Measurements from ENCODE around the gene INTS1.
"Not testable (repeated sequence)": the region's sequence is repeated elsewhere in the genome, so short reads cannot be mapped to it uniquely, and the experiment has no call there.

Gene INTS1

DNA sequence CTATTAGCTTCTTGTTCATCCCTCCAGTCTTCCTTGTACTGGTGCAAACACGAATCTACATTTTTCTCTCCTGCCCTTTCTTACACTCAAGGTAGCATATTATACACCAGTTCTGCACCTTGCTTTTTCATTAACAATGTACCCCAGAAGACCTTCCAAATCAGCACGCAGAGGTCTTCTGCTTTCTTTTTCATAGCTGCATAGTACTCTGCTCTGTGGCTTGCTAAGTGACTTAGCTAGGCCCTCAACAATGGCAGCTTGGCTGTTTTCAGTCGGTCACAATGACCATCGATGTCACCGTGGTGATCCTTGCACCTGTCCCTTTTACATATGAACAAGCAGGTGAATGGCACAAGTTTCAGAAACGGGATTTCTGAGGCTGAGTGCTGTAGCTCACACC is 21.2 kb upstream of the INTS1 start:
- TF ChIP-seq, protein P1, sequence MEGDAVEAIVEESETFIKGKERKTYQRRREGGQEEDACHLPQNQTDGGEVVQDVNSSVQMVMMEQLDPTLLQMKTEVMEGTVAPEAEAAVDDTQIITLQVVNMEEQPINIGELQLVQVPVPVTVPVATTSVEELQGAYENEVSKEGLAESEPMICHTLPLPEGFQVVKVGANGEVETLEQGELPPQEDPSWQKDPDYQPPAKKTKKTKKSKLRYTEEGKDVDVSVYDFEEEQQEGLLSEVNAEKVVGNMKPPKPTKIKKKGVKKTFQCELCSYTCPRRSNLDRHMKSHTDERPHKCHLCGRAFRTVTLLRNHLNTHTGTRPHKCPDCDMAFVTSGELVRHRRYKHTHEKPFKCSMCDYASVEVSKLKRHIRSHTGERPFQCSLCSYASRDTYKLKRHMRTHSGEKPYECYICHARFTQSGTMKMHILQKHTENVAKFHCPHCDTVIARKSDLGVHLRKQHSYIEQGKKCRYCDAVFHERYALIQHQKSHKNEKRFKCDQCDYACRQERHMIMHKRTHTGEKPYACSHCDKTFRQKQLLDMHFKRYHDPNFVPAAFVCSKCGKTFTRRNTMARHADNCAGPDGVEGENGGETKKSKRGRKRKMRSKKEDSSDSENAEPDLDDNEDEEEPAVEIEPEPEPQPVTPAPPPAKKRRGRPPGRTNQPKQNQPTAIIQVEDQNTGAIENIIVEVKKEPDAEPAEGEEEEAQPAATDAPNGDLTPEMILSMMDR (IDR thresholded peaks at IDR 0.05; ENCODE audit: insufficient read depth, missing control alignments), result no peak
- DNase-seq (ENCODE audit: insufficient read length, low spot score) (no peak), FAIRE-seq (no peak)

DNA sequence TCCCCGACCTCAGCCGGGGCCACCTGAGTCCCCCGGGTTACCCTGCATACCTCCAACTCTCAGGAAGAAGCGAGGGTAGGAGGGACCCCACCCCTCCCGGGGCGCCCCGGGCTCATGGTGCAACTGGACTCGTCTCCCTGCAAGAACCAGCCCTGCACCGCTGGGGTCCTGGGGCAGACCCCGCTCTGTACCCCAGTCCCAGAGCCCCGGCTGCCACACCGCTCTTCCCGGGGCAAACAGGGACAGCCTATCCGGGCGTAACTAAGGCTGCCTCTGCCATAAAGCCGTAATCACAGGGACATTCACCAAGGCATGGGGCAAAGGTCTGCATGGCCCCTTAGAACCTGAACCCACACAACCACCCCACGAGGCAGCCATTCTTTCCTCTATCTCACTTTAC is 19.7 kb upstream of the INTS1 start:
- TF ChIP-seq, protein P1 (IDR thresholded peaks at IDR 0.05; ENCODE audit: insufficient read depth, missing control alignments), result no peak
- no peak for FAIRE-seq
- no peak for DNase-seq (ENCODE audit: insufficient read length, low spot score)

DNA sequence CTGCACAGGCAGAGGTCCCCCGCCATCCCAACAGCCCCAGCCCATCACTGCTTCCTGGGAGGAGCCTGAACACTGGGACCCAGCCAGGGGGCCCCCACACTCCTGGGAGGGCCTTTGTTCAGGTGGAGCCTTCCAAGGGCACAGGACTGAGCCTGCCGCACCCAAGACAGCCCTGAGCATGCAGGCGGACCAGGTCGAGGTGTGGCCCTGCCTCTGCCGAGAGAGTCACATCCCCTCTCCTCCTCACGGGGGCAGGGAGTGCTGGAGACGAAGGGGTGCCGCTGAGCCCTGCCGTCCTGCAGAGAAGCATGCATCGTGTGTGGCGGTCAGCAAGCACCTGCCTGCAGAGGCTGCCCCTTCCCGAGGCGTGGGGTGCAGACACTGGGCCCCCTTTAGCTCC is 19.0 kb upstream of the INTS1 start:
- TF ChIP-seq, protein P1 (IDR thresholded peaks at IDR 0.05; ENCODE audit: insufficient read depth, missing control alignments), result no peak

DNA sequence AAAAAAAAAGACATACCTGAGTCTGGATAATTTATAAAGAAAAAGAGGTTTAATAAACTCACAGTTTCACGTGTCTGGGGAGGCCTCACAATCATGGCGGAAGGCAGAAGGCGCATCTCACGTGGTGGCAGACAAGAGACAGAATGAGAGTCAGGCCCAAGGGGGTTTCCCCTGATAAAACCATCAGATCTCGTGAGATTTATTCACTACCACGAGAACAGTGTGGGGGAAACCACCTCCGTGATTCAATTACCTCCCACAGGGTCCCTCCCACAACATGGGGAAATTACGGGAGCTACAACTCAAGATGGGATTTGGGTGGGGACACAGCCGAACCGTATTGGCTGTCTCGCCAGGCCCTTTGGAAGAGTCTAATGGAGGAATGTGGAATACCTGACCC is 17.3 kb upstream of the INTS1 start:
- no peak for DNase-seq (ENCODE audit: insufficient read length, low spot score)
- no peak for FAIRE-seq
- TF ChIP-seq, protein P1 (IDR thresholded peaks at IDR 0.05; ENCODE audit: insufficient read depth, missing control alignments), result no peak

More for the DNA sequence above, 19.0 kb upstream of the INTS1 start:
- DNase-seq (ENCODE audit: insufficient read length, low spot score) (no peak), FAIRE-seq (no peak)

DNA sequence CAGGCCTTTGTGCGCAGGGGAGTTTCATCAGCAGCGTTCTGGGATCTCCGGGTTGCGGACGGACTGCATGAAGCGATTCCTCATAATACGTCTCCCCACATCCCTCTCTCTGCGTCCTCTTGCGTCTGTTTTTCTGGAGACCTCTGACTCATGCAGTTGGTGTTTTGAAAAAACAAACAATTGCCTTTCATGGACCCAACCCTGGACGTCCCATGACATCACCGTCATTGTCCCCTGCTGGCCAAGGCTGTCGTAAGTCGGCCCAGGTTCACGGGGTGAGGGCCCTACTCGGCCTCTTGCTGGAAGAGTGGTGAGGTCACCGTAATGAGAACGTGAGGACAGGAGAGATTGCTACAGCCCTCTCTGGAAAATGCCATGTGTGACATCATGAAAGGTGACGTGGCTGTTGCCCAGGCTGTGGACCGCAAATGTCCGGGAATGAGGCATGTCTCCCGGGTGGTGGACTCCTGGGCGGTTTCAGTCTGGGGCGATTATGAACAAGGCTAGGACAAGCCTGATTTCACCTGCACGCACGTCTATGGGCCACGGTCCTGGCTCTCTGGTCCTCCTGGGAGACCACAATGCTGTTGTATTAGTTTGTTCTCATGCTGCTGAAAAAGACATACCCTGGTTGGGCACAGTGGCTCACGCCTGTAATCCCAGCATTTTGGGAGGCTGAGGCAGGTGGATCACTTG is 16.5 kb upstream of the INTS1 start:
- DNase-seq (ENCODE audit: insufficient read length, low spot score) (no peak), FAIRE-seq (no peak)
- TF ChIP-seq, protein P1 (IDR thresholded peaks at IDR 0.05; ENCODE audit: insufficient read depth, missing control alignments), result no peak

DNA sequence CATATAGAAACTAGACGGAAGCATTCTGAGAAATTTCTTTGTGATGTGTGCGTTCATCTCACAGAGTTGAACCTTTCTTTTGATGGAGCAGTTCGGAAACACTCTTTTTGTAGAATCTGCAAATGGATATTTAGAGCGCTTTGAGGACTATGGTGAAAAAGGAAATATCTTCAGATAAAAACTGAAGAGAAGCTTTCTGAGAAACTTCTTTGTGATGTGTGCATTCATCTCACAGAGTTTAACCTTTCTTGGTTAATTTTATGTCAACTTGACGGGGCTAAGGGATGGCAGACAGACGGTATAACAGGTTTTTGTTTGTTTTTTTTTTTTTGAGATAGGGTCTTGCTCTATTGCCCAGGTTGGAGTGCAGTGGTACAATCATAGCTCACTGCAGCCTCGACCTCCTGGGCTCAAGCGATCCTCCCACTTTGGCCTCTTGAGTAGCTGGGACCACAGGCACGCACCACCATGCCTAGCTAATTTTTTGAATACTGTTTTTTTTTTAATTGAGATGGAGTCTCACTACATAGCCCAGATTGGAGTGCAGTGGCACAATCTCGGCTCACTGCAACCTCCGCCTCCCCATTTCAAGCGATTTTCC is 15.2 kb upstream of the INTS1 start:
- not testable (repeated sequence) for FAIRE-seq; DNase-seq (ENCODE audit: insufficient read length, low spot score)

DNA sequence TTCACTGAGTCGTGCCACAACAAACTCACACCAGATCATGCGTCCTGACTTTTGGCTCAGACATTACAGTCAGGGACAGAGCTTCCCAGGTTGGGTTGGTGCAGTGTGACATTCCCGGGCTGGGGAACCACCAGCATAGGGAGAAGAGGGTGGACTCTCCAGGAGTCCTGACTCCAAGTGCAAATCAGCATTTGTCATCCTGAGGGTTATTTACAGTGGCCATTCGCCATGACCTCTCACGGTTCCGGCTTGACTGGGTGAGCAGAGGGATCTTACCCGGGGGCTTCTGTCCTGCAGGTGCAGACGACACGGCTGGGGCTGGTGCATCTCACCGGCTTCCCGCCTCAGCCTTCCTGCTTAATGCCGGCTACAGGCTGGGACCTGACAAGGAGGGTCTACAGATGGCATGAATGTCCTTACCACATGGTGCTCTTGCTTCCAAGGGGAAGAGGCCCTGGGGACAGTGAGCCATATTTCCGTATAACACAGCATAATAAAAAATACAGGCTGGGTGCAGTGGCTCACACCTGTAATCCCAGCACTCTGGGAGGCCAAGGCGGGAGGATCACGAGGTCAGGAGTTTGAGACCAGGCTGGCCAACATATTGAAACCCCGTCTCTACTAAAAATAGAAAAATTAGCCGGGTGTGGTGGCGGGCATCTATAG is 12.5 kb upstream of the INTS1 start:
- FAIRE-seq (no peak), DNase-seq (ENCODE audit: insufficient read length, low spot score) (no peak)
- TF ChIP-seq, protein P1 (IDR thresholded peaks at IDR 0.05; ENCODE audit: insufficient read depth, missing control alignments), result no peak

DNA sequence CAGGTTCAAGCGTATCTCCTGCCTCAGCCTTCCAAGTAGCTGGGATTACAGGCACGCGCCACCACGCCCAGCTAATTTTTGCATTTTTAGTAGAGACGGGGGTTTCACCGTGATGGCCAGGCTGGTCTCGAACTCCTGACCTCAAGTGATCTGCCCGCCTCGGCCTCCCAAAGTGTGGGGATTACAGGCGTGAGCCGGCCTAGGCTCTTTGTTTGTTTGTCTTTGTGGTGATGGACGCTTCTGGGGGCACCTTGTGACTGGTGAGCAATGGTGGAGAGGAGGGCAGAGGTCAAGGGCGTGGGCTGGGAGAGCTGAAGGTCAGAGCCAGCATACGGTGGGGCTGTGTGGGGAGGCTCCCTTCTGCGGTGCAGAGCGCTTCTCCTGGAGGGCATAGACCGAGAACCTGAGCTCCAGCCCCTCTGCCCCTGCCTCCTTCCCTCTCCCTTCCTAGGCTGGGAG is 11.3 kb upstream of the INTS1 start:
- not testable (repeated sequence) for DNase-seq (ENCODE audit: insufficient read length, low spot score); FAIRE-seq

Measured in D721Med (cell line).